Measurements from ENCODE around the gene LPIN1.

DNA sequence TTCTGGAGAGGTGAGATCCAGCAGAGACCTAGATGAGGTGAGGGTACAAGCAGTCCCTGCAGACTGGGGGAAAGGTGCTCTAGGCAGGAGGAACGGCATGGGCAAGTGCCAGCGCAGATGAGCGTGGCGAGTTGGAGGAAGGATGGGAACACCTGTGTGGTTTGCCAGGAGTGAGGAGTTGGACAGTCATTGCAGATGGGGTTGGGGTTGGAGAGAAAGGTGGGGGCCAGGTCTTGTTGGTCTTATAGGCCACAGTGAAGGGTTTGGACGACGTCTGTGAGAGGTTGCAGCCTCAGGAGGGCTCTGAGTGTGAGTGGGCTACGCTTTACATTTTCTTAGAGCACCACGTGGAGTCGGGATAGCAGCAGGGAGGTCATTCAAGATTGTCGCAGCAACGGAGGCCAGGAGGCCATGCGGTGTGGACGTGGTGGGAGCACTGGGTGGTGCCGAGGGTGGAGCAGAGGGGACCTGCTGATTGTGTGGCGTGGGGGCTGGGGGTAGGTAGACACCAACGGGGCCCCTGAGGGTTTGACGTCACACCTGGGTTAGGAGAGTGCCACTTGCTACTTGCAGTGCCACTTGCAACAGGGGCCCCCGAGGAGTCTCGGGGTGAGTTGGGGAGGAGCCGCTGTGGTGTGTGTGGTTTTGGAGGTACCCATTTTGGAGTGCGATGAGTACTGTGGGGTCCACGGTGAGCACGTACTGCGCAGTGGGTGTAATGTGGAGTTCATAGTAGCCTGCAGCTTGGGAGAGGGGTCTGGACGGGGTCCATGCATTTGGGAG is 66.2 kb downstream of the LPIN1 start:
- TF ChIP-seq TAF1 (IDR thresholded peaks at IDR 0.05; ENCODE audit: borderline replicate concordance, insufficient read depth, low read length) = no peak
- TF ChIP-seq, protein P1, sequence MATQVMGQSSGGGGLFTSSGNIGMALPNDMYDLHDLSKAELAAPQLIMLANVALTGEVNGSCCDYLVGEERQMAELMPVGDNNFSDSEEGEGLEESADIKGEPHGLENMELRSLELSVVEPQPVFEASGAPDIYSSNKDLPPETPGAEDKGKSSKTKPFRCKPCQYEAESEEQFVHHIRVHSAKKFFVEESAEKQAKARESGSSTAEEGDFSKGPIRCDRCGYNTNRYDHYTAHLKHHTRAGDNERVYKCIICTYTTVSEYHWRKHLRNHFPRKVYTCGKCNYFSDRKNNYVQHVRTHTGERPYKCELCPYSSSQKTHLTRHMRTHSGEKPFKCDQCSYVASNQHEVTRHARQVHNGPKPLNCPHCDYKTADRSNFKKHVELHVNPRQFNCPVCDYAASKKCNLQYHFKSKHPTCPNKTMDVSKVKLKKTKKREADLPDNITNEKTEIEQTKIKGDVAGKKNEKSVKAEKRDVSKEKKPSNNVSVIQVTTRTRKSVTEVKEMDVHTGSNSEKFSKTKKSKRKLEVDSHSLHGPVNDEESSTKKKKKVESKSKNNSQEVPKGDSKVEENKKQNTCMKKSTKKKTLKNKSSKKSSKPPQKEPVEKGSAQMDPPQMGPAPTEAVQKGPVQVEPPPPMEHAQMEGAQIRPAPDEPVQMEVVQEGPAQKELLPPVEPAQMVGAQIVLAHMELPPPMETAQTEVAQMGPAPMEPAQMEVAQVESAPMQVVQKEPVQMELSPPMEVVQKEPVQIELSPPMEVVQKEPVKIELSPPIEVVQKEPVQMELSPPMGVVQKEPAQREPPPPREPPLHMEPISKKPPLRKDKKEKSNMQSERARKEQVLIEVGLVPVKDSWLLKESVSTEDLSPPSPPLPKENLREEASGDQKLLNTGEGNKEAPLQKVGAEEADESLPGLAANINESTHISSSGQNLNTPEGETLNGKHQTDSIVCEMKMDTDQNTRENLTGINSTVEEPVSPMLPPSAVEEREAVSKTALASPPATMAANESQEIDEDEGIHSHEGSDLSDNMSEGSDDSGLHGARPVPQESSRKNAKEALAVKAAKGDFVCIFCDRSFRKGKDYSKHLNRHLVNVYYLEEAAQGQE (IDR thresholded peaks at IDR 0.05; ENCODE audit: insufficient read depth in 1 of 2, low read depth in 2 of 2, low read length in 2 of 2) = no peak
